ENCODE results near the gene RFX3. TPM values are rescaled to one million over a fixed set of nuclear protein-coding genes. Genes with fewer than 3 reads are reported as not detected.

The RFX3 gene
- total RNA-seq, 2 donors from 2014 or later = 27.5 to 28.2 TPM

- H3K4me1 ChIP-seq (ENCODE audit: control insufficient read depth, insufficient read depth, low read length) = no peaks in the 10 kb centered on the region
- H3K9ac ChIP-seq (ENCODE audit: extremely low read depth, low read length, poor library complexity, severe bottlenecking) = no peak overlapping the region
- H3K36me3 ChIP-seq (ENCODE audit: control insufficient read depth, insufficient read depth, low read length) = no peaks in the 10 kb centered on the region
- Mint-ChIP-seq H3K4me1 (peaks cover 5% of the 10 kb centered on the region), H3K9me3 (no peaks in the 10 kb centered on the region), H3K27me3 (ENCODE audit: insufficient read depth) (no peaks in the 10 kb centered on the region), H3K27ac (no peak overlapping the region), H3K36me3 (ENCODE audit: low read depth) (no peaks in the 10 kb centered on the region), H3K4me3 (no peak overlapping the region)
- TF ChIP-seq CTCF (conservative IDR thresholded peaks at IDR 0.05) = no peak
- H3K9me3 ChIP-seq (ENCODE audit: control insufficient read depth, low read length) = no peaks in the 10 kb centered on the region
- peak overlapping the region; percentile 59 for H3K27ac ChIP-seq (ENCODE audit: low read depth, low read length)
- 0 to 61% methylated on average over 1 to 4 of the region's 4 CpGs for whole genome bisulfite sequencing, 2 experiments (ENCODE audit: insufficient coverage in 1 of 2, insufficient read length in 1 of 2)
- DNase-seq = no peak
- H3K27me3 ChIP-seq (ENCODE audit: control insufficient read depth, insufficient read depth, low read length, poor library complexity, severe bottlenecking) = no peaks in the 10 kb centered on the region
- H3K4me3 ChIP-seq (ENCODE audit: low read length) = no peak overlapping the region
These were observed 311.1 kb downstream of the RFX3 start for GRCh38 chr9:3214741-3215140.

- WGBS, 2 experiments (ENCODE audit: insufficient coverage in 1 of 2, insufficient read length in 1 of 2) = 65 to 83% methylated on average over 1 of the region's 1 CpG
- H3K27me3 Mint-ChIP-seq (ENCODE audit: insufficient read depth) = no peaks in the 10 kb centered on the region
These were observed 320.2 kb downstream of the RFX3 start for GRCh38 chr9:3205421-3206095.

GRCh38 chr9:3200331-3200774 lies 325.4 kb downstream of the RFX3 start:
- Mint-ChIP-seq H3K27ac (no peak overlapping the region), H3K36me3 (ENCODE audit: low read depth) (no peaks in the 10 kb centered on the region), H3K9me3 (no peaks in the 10 kb centered on the region), H3K4me3 (no peak overlapping the region), H3K27me3 (ENCODE audit: insufficient read depth) (no peaks in the 10 kb centered on the region), H3K4me1 (no peaks in the 10 kb centered on the region)
- TF ChIP-seq CTCF (conservative IDR thresholded peaks at IDR 0.05) = no peak
- Histone ChIP-seq H3K9me3 (ENCODE audit: control insufficient read depth, low read length) (no peaks in the 10 kb centered on the region), H3K4me1 (ENCODE audit: control insufficient read depth, insufficient read depth, low read length) (no peaks in the 10 kb centered on the region), H3K27me3 (ENCODE audit: control insufficient read depth, insufficient read depth, low read length, poor library complexity, severe bottlenecking) (no peaks in the 10 kb centered on the region), H3K27ac (ENCODE audit: low read depth, low read length) (no peak overlapping the region), H3K36me3 (ENCODE audit: control insufficient read depth, insufficient read depth, low read length) (no peaks in the 10 kb centered on the region), H3K4me3 (ENCODE audit: low read length) (no peak overlapping the region), H3K9ac (ENCODE audit: extremely low read depth, low read length, poor library complexity, severe bottlenecking) (no peak overlapping the region)
- no peak for DNase-seq
- WGBS, 2 experiments (ENCODE audit: insufficient coverage in 1 of 2, insufficient read length in 1 of 2) = 89 to 100% methylated on average over 2 to 4 of the region's 4 CpGs

More at GRCh38 chr9:3205421-3206095, 320.2 kb downstream of the RFX3 start:
- no peak overlapping the region for H3K9ac ChIP-seq (ENCODE audit: extremely low read depth, low read length, poor library complexity, severe bottlenecking)
- H3K4me3 ChIP-seq (ENCODE audit: low read length) = no peak overlapping the region
- H3K36me3 ChIP-seq (ENCODE audit: control insufficient read depth, insufficient read depth, low read length) = no peaks in the 10 kb centered on the region
- no peaks in the 10 kb centered on the region for H3K27me3 ChIP-seq (ENCODE audit: control insufficient read depth, insufficient read depth, low read length, poor library complexity, severe bottlenecking)
- H3K4me3 Mint-ChIP-seq = no peak overlapping the region
- H3K27ac Mint-ChIP-seq = peak overlapping the region; percentile 7
- no peak for DNase-seq
- no peaks in the 10 kb centered on the region for H3K4me1 Mint-ChIP-seq
- no peaks in the 10 kb centered on the region for H3K9me3 ChIP-seq (ENCODE audit: control insufficient read depth, low read length)
- no peaks in the 10 kb centered on the region for H3K36me3 Mint-ChIP-seq (ENCODE audit: low read depth)
- no peaks in the 10 kb centered on the region for H3K4me1 ChIP-seq (ENCODE audit: control insufficient read depth, insufficient read depth, low read length)
- TF ChIP-seq CTCF (conservative IDR thresholded peaks at IDR 0.05) = no peak
- H3K9me3 Mint-ChIP-seq = no peaks in the 10 kb centered on the region
- H3K27ac ChIP-seq (ENCODE audit: low read depth, low read length) = no peak overlapping the region
